Measurements from ENCODE around the gene FGFR3.

FGFR3 gene

DNA sequence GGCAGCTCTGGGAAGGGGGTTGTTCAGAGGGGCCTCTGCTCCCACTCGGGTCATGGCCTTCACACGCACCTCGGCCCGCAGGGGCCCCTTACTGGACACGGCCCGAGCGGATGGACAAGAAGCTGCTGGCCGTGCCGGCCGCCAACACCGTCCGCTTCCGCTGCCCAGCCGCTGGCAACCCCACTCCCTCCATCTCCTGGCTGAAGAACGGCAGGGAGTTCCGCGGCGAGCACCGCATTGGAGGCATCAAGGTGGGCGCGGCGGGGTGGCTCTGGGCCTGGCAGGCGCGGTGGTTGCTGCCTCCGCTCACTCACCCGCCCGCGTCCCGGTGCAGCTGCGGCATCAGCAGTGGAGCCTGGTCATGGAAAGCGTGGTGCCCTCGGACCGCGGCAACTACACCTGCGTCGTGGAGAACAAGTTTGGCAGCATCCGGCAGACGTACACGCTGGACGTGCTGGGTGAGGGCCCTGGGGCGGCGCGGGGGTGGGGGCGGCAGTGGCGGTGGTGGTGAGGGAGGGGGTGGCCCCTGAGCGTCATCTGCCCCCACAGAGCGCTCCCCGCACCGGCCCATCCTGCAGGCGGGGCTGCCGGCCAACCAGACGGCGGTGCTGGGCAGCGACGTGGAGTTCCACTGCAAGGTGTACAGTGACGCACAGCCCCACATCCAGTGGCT lies 8.3 kb downstream of the FGFR3 start:
- DNase-seq (ENCODE audit: low read depth in 2 of 2, low spot score in 1 of 2): no peak

GRCh38 chr4:1802151-1802715 lies 9.1 kb downstream of the FGFR3 start:
- DNase-seq (ENCODE audit: low read depth in 2 of 2, low spot score in 1 of 2): no peak

GRCh38 chr4:1802720-1803522 lies 9.8 kb downstream of the FGFR3 start:
- no peak for DNase-seq (ENCODE audit: low read depth in 2 of 2, low spot score in 1 of 2)

GRCh38 chr4:1803523-1804423 lies 10.7 kb downstream of the FGFR3 start:
- DNase-seq (ENCODE audit: low read depth in 2 of 2, low spot score in 1 of 2): no peak

- DNase-seq (ENCODE audit: low read depth in 2 of 2, low spot score in 1 of 2): no peak
These were observed 11.8 kb downstream of the FGFR3 start for GRCh38 chr4:1804638-1805492.

- no peak for DNase-seq (ENCODE audit: low read depth in 2 of 2, low spot score in 1 of 2)
These were observed 12.6 kb downstream of the FGFR3 start for GRCh38 chr4:1805493-1806222.

- no peak for DNase-seq (ENCODE audit: low read depth in 2 of 2, low spot score in 1 of 2)
These were observed 13.1 kb downstream of the FGFR3 start for GRCh38 chr4:1806223-1806564.

- no peak for DNase-seq (ENCODE audit: low read depth in 2 of 2, low spot score in 1 of 2)
These were observed 13.7 kb downstream of the FGFR3 start for GRCh38 chr4:1806596-1807331.

- DNase-seq (ENCODE audit: low read depth in 2 of 2, low spot score in 1 of 2): no peak
These were observed 14.3 kb downstream of the FGFR3 start for GRCh38 chr4:1807332-1807777.

GRCh38 chr4:1808396-1808795 lies 15.3 kb downstream of the FGFR3 start:
- no peak for DNase-seq (ENCODE audit: low read depth in 2 of 2, low spot score in 1 of 2)

- DNase-seq (ENCODE audit: low read depth in 2 of 2, low spot score in 1 of 2): no peak
These were observed 16.0 kb downstream of the FGFR3 start for GRCh38 chr4:1808851-1809753.

DNA sequence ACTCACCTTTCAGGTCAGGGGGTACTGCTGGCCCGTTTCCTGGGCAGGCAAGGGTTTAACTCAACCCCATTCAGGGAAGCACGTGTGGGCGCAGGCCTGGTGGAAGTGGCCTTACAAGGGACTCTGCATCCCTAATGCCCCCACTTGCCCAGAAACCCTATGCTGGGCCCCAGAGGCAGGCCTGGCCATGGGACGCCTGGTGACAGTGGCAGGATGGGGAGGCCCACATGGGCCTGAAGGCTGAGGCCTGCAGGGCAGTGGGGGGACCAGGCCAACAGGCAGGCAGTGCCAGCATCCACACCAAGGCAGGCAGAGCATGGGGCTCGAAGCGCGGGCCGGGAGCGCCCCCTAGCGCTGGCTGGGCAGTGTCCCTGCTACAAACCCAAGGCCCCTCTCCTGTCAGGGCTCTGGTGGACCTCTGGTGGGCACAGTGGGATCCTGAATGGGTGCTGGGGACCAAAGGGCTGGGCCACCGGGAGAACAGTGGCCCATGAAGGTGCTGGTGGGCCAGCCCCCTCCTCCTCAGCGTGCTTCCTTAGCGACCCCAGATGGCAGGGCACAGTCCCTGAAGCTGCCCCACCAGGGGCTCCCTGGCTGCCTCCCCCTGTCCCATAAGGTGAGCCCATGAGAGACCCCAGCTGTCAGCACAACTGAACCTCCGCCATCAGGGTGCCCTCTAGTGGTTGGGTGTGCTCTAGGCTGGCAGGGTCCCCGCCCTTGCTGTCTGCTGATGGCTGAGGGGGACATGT lies 16.8 kb downstream of the FGFR3 start:
- peak; percentile 19 to 28 for DNase-seq (ENCODE audit: low read depth in 2 of 2, low spot score in 1 of 2)

GRCh38 chr4:1810765-1811164 lies 17.7 kb downstream of the FGFR3 start:
- DNase-seq (ENCODE audit: low read depth in 2 of 2, low spot score in 1 of 2): no peak

GRCh38 chr4:1812720-1813119 lies 19.6 kb downstream of the FGFR3 start:
- DNase-seq (ENCODE audit: low read depth in 2 of 2, low spot score in 1 of 2): no peak

DNA sequence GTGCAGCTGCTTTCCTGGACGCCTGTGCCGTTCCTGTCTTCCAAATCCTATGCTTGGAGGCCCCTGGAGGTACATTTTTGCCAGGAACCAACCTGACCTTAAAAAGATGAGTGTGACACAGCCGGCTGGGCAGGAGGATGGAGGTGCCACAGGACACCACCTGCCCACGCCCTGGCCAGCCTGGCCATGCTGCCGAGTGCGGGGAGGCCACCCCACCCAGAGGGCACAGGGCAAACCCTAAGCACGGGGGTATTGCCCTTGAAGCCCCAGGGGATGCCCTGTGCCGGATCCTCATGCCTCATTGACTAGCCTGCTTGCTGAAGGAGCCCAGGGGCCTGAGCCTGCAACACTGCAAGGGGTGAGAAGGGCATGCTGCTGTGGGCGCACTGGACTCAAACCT lies 20.1 kb downstream of the FGFR3 start:
- no peak for DNase-seq (ENCODE audit: low read depth in 2 of 2, low spot score in 1 of 2)

DNA sequence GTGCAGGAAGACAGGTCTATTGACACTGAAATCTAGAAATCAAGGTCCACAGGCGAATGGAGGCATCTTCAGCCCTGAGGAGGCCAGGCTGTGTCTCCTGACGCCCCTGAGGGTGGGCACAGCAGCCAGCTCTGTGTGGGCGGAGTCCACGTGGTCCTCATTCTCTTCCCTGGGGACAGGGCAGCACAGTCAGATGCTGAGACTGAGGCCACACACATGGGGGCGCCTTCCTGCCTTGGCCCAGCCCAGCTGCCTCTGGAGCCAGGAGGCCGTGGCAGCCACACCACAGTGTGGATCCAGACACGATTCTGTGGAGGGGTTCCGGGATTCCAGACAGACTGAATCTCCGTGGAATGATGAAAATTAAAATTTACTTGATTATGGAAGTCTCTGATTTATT lies 20.8 kb downstream of the FGFR3 start:
- DNase-seq (ENCODE audit: low read depth in 2 of 2, low spot score in 1 of 2): no peak

DNA sequence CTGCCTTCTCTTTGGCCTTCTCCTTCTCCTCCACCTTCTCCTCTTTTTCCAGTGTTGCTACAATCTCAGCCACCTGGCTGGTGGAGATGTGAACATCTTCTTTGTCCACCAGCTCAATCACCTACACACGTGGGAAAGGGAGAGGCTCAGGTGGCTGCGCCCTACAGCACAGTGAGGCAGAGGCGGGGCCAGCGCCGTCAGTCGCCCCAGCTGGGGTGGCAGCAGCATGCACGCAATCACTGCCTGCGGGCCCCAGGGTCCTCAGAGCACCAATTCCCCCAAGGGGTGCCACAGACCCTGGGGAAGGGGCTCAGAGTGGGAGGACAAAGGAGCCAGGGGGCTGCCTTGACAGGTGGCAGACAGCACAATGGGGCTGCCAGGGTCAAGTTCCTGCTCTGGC lies 21.4 kb downstream of the FGFR3 start:
- DNase-seq (ENCODE audit: low read depth in 2 of 2, low spot score in 1 of 2): no peak
